OCI-LY1 (cell line): ENCODE measurements around the gene SDK2.

Experiments used
- H2AFZ ChIP-seq: fragments of 200-600 bp; sonication (generic), shearing (Covaris generic); 2 replicates; pipeline ENCODE4 v1.6.0; 2014; ENCODE audit warnings: antibody characterized with exemption, mild to moderate bottlenecking, low read length
- H3F3A ChIP-seq: fragments of 200-600 bp; sonication (generic), shearing (Covaris generic); 2 replicates; pipeline ENCODE4 v1.6.0; 2014; ENCODE audit warnings: mild to moderate bottlenecking, antibody characterized with exemption, low read length, moderate library complexity; ENCODE audit not compliant: insufficient read depth
- H3K27ac ChIP-seq: fragments of 200-600 bp; sonication (generic); 2 replicates; pipeline ENCODE4 v1.5.1; 2014; ENCODE audit warnings: low read length, mixed run types, mild to moderate bottlenecking, low read depth; ENCODE audit not compliant: poor library complexity, severe bottlenecking
- H3K27me3 ChIP-seq: fragments of 200-600 bp; sonication (generic); 2 replicates; pipeline ENCODE4 v1.6.0; 2014; ENCODE audit warnings: antibody characterized with exemption, mild to moderate bottlenecking, low read length, moderate library complexity; ENCODE audit not compliant: insufficient read depth
- H3K36me3 ChIP-seq: fragments of 200-600 bp; sonication (generic); 2 replicates; pipeline ENCODE4 v1.6.1; 2014; ENCODE audit warnings: mild to moderate bottlenecking, antibody characterized with exemption, low read length, moderate library complexity, mixed read lengths; ENCODE audit not compliant: insufficient read depth
- H3K4me1 ChIP-seq: fragments of 200-600 bp; sonication (generic); 2 replicates; pipeline ENCODE4 v1.5.1; 2014; ENCODE audit warnings: mild to moderate bottlenecking, low read length, moderate library complexity; ENCODE audit not compliant: insufficient read depth, severe bottlenecking
- H3K4me2 ChIP-seq: fragments of 200-600 bp; sonication (generic), shearing (Covaris generic); 2 replicates; pipeline ENCODE4 v1.6.1; 2014; ENCODE audit warnings: low read length
- H3K4me3 ChIP-seq: fragments of 200-600 bp; sonication (generic); 2 replicates; pipeline ENCODE4 v1.5.1; 2014; ENCODE audit warnings: low read length, low read depth, mild to moderate bottlenecking, mixed read lengths; ENCODE audit not compliant: poor library complexity, severe bottlenecking
- H3K79me2 ChIP-seq: fragments of 200-600 bp; shearing (Covaris generic); 2 replicates; pipeline ENCODE4 v1.6.1; 2016; ENCODE audit warnings: mixed run types, low read length, mixed read lengths; ENCODE audit not compliant: insufficient read depth
- H3K9ac ChIP-seq: fragments of 200-600 bp; sonication (generic), shearing (Covaris generic); 2 replicates; pipeline ENCODE4 v1.6.1; 2014; ENCODE audit warnings: mild to moderate bottlenecking, low read length, mixed read lengths
- H3K9me2 ChIP-seq: fragments of 200-600 bp; sonication (generic), shearing (Covaris generic); 2 replicates; pipeline ENCODE4 v1.6.1; 2014; ENCODE audit warnings: low read depth, mild to moderate bottlenecking, low read length, mixed read lengths
- H3K9me3 ChIP-seq: fragments of 200-600 bp; shearing (Covaris generic); 2 replicates; pipeline ENCODE4 v1.6.1; 2014; ENCODE audit warnings: low read length, mixed read lengths
- H4K20me1 ChIP-seq: fragments of 200-600 bp; sonication (generic), shearing (Covaris generic); 2 replicates; pipeline ENCODE4 v1.6.0; 2016; ENCODE audit warnings: mild to moderate bottlenecking, low read length; ENCODE audit not compliant: insufficient read depth
- EZH2 ChIP-seq: fragments of 200-600 bp; sonication (generic), shearing (Covaris generic); IDR thresholded peaks from 2 replicates; pipeline ENCODE4 v1.8.0; 2017; ENCODE audit warnings: borderline replicate concordance, mixed run types, mild to moderate bottlenecking, antibody characterized with exemption, low read length, moderate library complexity, mixed read lengths
- TF ChIP-seq, protein P1 (sequence below): fragments of 200-600 bp; sonication (generic), shearing (Covaris generic); IDR thresholded peaks from 2 replicates; pipeline ENCODE4 v1.5.1; 2017; ENCODE audit warnings: mild to moderate bottlenecking, antibody characterized with exemption, low read length, moderate library complexity, mixed read lengths

Gene SDK2

DNA sequence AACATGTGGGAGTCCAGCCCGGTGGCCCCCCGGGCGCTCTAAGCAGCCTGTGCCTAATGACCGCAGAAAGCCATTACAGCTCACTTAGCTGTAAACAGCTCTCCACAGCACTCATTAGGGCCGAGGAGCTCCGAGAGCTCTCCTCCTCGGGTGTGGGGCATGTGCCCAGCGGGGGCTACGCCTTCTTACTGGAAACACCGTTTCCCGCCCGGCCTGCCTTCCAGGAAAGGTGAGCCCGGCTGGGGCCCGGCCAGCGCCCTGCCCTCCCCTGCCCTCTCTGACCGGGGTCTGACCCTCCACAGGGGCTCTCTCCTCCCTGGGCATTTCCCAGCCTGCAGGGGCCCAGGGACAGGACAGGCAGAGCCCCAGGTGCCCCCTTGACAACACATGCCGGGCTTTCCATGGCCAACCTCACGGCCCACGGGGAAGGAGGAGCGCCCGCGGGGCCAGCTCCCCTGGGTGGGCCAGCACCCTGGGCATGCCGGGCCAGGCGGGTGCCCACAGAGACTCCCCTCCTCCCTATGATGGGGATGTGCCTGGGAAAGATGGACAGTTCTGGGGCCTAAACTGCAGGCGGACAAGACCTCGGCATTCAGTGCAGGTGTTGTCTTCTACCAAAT is 72.6 kb downstream of the SDK2 start:
- Histone ChIP-seq H3F3A (no peaks in the 10 kb centered on the region), H3K36me3 (no peaks in the 10 kb centered on the region), H3K79me2 (no peaks in the 10 kb centered on the region), H3K4me2 (no peak overlapping the region), H3K4me3 (no peak overlapping the region), H3K27ac (no peak overlapping the region), H4K20me1 (no peaks in the 10 kb centered on the region), H3K27me3 (peaks cover 6% of the 10 kb centered on the region; the same call in 1 of the 2 replicates), H3K9ac (no peak overlapping the region), H3K9me3 (no peaks in the 10 kb centered on the region), H3K4me1 (no peaks in the 10 kb centered on the region), H2AFZ (no peak overlapping the region), H3K9me2 (no peaks in the 10 kb centered on the region)
- TF ChIP-seq, protein P1, sequence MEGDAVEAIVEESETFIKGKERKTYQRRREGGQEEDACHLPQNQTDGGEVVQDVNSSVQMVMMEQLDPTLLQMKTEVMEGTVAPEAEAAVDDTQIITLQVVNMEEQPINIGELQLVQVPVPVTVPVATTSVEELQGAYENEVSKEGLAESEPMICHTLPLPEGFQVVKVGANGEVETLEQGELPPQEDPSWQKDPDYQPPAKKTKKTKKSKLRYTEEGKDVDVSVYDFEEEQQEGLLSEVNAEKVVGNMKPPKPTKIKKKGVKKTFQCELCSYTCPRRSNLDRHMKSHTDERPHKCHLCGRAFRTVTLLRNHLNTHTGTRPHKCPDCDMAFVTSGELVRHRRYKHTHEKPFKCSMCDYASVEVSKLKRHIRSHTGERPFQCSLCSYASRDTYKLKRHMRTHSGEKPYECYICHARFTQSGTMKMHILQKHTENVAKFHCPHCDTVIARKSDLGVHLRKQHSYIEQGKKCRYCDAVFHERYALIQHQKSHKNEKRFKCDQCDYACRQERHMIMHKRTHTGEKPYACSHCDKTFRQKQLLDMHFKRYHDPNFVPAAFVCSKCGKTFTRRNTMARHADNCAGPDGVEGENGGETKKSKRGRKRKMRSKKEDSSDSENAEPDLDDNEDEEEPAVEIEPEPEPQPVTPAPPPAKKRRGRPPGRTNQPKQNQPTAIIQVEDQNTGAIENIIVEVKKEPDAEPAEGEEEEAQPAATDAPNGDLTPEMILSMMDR = no peak
- TF ChIP-seq EZH2 = no peak

GRCh38 chr17:73569762-73570319 is 74.4 kb downstream of the SDK2 start:
- Histone ChIP-seq H3K9ac (no peak overlapping the region), H3K36me3 (no peaks in the 10 kb centered on the region), H3F3A (no peaks in the 10 kb centered on the region), H2AFZ (no peak overlapping the region), H3K27me3 (0 out of 2 replicates have a peak, but pooled peaks cover 6% of the 10 kb centered on the region), H3K4me2 (no peak overlapping the region), H3K79me2 (no peaks in the 10 kb centered on the region), H3K9me2 (no peaks in the 10 kb centered on the region), H3K4me1 (no peaks in the 10 kb centered on the region), H3K9me3 (no peaks in the 10 kb centered on the region), H3K4me3 (no peak overlapping the region), H3K27ac (no peak overlapping the region), H4K20me1 (no peaks in the 10 kb centered on the region)
- TF ChIP-seq, protein P1 = no peak
- TF ChIP-seq EZH2 = no peak

GRCh38 chr17:73568934-73569333 is 75.3 kb downstream of the SDK2 start:
- Histone ChIP-seq H3K4me1 (no peaks in the 10 kb centered on the region), H3K27ac (no peak overlapping the region), H3F3A (no peaks in the 10 kb centered on the region), H4K20me1 (no peaks in the 10 kb centered on the region), H3K9ac (no peak overlapping the region), H3K4me3 (no peak overlapping the region), H3K9me2 (no peaks in the 10 kb centered on the region), H2AFZ (no peak overlapping the region), H3K4me2 (no peak overlapping the region), H3K27me3 (0 out of 2 replicates have a peak, but pooled peaks cover 6% of the 10 kb centered on the region), H3K9me3 (no peaks in the 10 kb centered on the region), H3K36me3 (no peaks in the 10 kb centered on the region), H3K79me2 (no peaks in the 10 kb centered on the region)
- no peak for TF ChIP-seq EZH2
- TF ChIP-seq, protein P1 = no peak
